HL-60/S4 treated with phorbol 12-myristate 13-acetate at 8.2 ng/mL for 4 days and 3 days (cell line): ENCODE results near the gene DCAF5.

Experiments used
- in situ Hi-C: fragments of 300-500 bp; cut with MboI; formaldehyde crosslinking; loops from 2 replicates; pipeline ENCODE4 v1.15.0; 2022; ENCODE audit warnings: low sequenced_read_pairs

The DCAF5 gene

DNA sequence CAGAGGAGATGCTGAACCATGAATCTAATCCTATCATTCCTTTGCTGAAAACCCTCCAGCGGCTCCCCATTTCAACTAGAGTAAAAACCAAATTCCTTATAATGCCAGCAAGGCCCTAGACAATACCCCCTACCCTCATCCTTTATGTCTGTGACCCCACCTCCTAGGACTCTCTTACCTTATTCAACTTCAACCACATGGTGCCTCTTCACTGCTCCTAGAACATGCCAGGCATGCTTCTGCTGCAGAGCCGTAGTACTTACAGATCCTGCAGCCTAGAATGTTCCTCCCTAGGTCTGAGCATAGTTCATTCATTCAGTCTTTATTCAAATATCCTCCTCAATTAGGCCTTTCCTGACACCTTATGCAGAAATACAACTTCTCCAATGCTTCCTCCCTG is 54.9 kb downstream of the DCAF5 start:
- in situ Hi-C loops, result loop anchor here (25.0 kb wide), 1 partner anchor 186 kb away; no protein-coding TSS in a partner anchor

DNA sequence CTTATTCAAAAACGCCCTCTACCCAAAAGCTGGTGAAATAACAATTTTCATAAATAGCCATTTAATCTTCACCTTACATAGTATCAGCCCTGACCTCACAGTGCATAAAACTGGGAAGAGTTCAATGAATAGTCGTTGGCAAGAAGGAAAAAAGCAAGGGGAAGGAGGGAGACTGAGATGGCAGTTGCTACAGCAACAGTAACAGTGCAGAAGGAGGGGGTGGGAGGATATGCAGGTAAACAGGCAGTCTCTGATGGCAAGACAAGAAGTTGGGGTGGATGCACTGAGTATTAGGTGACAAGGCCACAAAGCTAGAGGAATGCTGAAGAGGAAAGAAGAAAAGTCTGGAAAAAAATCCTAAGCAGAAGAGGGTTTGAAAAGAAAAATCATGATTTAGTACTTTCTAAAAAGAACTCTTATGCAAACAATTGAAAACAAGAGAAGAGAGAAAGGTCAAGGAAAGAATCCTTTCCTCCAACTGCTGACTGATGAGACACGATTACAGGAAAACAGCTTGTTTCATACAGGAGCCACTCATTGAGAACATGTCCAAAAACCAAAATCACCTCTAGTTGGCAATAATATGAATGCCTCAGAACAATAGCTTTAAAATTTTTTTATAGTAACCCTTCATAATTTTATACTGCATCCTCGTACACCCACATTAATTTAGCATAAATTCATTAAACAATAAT is 56.0 kb downstream of the DCAF5 start:
- in situ Hi-C loops, result loop anchor here (25.0 kb wide), 1 partner anchor 185 kb away; no protein-coding TSS in a partner anchor

DNA sequence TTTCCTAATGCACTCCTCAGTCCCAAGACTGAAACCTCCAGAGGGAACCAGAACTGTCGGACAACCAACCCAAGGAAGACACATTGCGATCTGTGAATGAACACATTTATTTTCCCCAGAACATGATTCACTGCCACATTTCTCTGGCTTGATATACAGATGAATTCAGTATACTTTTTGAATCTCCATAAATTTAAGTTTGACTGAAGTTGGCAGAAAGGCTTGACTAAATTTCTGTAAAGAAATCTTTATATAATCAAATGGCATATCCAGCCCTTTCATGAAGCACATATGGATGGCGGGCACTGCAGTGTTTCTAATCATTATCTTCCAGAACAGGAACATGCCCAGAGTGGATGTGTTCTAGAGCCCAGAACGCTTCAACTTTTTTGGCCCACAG is 56.7 kb downstream of the DCAF5 start:
- in situ Hi-C loops, result loop anchor here (25.0 kb wide), 1 partner anchor 184 kb away; no protein-coding TSS in a partner anchor

DNA sequence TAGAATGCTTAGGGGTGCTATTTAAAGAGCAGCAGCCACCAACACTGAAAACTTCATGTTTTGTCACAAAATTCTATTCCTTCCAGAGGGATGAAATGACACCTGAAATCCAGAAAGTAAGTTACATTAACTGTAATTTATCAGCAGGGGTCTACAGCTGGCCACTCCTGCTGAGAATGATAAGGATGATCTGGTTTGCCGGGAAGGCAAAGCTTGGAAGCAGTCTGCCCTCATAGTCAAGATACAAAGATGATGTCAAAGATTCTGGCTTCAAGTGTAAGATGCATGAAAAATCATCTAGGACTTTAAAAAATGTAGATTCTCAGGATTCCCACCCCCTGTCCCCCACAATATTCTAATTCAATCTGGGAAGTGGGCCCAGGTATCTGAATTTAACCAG is 58.4 kb downstream of the DCAF5 start:
- in situ Hi-C loops, result loop anchor here (25.0 kb wide), 1 partner anchor 182 kb away; no protein-coding TSS in a partner anchor

DNA sequence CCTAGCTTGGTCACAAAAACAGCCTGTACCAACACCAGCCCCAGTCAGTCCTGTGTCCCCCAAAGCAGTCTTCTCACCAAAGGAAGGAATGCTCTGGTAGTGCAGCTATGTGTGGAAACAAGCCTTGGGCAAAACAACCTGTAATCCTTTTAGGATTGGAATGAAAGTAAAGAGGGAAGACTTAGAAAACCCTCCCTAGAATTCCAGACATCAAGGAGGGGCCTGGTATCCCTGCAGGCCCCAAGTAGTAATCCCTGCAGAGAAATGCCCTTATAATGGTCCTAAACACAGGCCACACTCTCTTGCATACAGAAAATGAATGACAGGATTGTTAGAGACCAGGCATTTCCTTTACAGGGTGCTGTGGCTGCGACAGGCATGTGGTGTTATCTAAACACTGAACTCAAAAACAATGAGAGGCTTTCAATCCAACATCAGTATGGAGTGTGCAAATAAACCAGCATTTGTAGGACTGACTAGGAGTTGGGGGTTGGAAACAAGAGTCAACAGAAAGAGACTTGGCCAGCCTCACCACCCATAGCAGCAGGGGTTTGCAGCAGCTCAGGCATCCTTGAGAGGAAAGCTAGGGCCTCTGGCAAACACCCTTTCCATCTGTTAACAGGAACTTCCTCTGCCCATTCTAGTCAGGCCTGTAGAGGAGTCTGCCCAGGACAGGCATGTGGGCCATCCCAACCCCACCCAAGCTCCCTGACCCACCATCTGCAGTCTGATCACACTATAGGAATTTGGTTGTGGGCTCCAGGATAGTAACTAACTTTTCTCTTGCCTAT is 59.1 kb downstream of the DCAF5 start:
- in situ Hi-C loops, result loop anchor here (25.0 kb wide), 1 partner anchor 182 kb away; no protein-coding TSS in a partner anchor

DNA sequence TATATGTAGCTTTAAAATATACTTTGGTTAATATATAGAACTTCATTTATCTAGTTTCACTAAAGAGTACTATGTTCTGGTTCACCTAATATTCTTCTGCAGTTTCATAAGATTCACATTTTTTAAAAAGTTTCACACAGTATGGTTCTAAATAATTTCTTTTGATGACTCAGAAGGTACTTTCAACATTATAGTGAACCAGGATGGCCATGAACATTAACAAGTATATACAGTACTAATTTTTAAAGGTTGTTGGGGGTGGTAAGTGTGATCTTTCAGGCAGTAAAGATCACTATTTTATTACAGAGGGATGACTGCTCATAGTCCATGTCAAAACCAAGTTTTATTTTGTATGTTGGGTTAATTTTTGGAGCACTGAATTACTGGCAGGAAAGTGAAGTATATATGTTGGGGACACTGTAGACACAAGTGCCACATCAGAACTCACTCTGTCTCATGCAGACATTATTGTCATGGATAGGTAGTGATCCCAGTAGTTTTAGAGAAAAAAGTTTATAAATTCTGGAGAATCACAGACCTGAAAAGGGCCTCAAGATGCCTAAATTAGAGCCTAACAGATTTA is 60.0 kb downstream of the DCAF5 start:
- in situ Hi-C loops, result loop anchor here (25.0 kb wide), 1 partner anchor 181 kb away; no protein-coding TSS in a partner anchor

DNA sequence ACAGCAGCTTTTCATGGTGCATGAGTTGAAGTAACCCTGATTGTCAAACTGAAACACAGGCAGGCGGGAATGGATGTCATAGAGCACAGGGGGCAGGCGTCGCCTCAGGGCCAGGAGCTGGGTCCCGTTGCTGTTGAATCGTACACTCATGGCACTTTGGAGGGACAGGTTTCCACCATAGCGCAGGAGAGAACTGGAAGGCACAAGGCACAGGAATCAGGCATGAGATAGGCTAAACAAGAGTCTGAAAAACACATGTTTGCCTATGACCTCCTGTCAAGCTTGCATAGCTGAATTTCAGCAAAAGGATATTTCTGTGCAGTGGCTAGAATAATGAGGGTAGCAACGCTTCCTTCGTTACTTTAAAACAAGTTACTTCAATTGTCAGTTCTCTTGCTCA is 61.2 kb downstream of the DCAF5 start:
- in situ Hi-C loops, result loop anchor here (25.0 kb wide), 1 partner anchor 179 kb away; no protein-coding TSS in a partner anchor

DNA sequence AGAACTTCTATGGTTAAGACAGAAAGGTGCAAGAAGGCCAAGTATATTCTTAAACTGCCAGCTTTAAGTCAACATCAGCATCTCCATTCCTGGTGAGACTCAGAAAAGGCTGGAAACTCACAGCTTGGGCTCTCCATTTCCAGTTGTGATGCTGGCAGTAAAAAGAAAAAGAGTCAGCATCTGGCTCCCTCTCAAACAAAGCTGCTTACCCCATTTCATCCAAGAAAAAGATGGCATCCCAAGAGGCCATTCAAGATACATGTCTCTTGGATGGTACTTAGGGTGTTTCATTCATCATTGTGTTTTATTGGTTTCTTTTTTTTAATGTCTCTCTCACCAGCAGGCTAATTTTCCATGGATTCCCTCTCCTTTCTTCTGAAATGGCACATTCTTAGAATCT is 61.9 kb downstream of the DCAF5 start:
- in situ Hi-C loops, result loop anchor here (25.0 kb wide), 1 partner anchor 179 kb away; no protein-coding TSS in a partner anchor

DNA sequence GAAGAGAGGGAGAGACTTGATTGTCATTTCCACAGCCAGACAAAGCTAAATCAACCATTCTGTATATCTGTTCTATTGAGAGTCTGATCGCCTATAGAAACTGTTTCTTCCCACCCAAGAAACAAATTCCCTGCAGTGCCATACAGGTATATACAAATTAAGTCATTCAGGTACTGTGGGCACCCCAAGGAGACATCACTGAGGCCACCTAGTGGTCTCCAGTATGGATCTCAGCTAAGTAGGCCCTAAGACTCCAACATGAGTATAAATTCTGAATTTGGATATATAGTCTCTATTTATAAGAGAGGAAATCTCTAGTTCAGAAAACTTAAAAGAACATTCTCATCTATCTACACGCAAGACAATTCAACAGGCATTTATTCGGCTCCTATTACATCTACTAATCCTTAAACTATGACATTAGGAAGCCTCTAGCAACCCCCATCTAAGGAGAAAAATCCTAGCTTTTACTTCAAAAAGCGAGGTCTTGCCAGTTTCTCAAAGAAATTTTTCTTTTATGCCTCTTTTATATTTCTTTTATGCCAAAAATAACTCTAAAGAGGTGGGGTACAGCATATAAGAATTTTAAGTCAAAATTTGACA is 62.6 kb downstream of the DCAF5 start:
- in situ Hi-C loops, result loop anchor here (25.0 kb wide), 1 partner anchor 178 kb away; no protein-coding TSS in a partner anchor

DNA sequence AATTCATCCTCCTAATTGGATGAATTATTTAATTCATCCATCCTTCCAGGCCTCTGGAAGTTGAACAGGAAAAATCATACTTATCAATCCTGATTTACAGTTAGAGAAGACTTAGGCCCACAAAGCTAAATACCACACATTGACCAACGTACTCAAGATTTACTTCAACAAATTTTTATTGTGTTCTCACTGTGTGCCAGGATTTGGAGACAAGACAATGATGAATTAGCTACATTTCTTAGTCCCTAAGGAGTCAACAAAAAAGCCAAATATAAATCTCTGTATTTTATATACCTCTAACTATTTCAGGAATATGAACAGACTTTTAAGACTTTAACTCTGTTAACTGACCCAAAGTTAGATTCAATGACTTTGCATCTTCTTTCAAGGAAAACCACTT is 63.9 kb downstream of the DCAF5 start:
- in situ Hi-C loops, result loop anchor here (25.0 kb wide), 1 partner anchor 177 kb away; no protein-coding TSS in a partner anchor

DNA sequence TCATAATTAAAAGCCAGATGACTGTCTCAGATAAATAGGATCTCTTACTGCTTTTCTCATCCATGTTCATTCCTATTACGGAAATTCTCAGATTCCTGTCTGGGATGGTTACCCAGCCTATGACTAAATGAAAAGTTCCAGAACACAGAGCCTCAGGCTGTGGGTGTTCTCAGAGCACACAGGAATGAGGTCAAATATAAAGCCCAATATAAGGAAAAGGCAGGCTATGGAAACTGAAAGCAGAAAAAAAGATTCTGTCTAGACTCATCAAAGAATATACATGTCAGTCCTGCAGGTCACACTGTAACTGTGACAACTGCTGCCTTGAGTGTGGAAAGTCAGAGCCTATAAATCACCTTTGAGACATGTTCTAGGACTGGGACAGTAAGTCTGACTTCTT is 64.3 kb downstream of the DCAF5 start:
- in situ Hi-C loops, result loop anchor here (25.0 kb wide), 1 partner anchor 176 kb away; no protein-coding TSS in a partner anchor

DNA sequence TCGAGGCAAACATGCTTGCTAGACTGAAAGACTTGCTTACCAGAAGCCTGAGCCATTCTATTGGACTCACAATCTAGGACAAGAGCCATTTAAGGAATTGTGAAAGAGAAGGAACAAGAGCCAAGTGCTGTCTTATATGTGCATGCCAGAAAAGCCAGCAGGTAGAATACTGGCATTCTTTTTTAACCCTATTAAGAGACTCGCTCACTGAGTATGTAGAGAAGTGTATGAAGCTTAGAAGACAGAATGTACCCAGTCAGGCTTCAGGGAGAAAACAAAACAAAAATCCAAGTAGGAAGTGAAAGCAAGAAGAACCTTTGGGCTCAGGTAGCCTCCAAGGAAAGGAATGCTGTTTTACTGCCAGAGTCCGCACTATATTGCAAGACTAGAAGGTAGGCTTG is 65.9 kb downstream of the DCAF5 start:
- in situ Hi-C loops, result loop anchor here (25.0 kb wide), 1 partner anchor 175 kb away; no protein-coding TSS in a partner anchor

DNA sequence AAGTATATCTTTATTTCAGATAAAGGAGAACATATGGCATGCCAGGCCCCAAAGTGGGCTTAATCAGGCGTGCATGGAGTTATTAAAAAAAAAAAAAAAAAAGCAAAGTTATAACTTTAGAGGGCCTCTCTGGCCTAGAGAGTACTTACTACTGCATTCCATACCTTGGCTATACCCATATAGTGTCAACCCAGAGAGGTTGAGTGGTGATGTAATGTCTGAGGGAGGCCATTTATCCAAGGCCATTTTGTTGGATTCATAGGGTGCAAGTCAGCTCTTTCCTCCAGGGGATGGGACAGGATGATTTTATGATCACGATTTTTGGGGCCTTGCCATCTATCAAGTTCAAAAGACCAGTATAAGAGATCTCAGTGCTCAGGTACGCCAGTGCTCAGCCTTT is 66.4 kb downstream of the DCAF5 start:
- in situ Hi-C loops, result loop anchor here (25.0 kb wide), 1 partner anchor 174 kb away; no protein-coding TSS in a partner anchor

DNA sequence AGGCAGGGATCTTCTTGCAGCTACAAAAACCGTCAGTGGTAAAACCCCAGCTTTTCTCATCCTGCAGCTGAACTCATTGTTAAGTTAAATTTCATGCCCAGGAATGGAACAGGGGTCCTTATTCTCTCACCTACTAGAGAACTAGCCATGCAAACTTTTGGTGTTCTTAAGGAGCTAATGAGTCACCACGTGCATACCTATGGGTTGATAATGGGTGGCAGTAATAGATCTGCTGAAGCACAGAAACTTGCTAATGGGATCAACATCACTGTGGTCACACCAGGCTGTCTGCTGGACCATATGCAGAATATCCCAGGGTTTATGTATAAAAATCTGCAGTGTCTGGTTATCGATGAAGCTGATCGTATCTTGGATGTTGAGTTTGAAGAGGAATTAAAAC is 68.9 kb downstream of the DCAF5 start:
- in situ Hi-C loops, result loop anchor here (25.0 kb wide), 1 partner anchor 172 kb away; no protein-coding TSS in a partner anchor

DNA sequence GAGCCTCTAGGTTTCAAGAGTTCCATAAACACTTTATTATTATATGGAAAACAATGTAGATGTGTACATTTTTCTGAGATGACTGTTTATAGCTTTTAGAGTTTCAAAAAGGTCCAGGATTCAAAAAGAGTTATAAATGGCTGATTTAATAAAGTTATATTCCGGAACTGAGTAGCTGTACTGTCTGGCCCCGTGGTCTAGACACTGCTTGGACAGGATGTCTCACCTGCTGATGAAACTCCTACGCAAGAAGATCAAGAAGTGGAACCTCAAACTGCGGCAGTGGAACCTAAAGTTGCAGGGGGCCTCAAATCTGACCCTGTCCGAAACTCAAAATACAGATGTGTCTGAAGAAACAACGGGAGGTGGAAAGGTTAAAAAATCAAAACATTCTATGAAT is 69.7 kb downstream of the DCAF5 start:
- in situ Hi-C loops, result loop anchor here (25.0 kb wide), 1 partner anchor 171 kb away; no protein-coding TSS in a partner anchor

DNA sequence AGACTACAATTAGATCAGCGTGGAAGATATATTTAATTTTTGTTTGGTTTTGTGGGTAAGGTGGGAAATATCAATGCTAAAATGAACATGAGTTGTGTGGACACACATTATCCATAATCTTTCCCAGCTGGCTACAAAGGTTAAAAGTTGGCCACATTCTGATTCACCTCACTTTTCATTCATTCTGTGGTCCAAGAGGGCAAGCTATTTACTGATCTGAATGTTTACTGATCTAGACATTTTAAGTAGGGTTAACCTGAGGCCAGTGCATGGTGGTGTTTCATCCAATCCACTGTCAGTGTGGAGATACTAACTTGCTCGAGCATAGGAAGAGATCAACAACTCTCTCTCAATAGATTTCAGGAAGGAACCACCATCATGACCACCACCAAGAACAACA is 71.6 kb downstream of the DCAF5 start:
- in situ Hi-C loops, result loop anchor here (25.0 kb wide), 1 partner anchor 169 kb away; no protein-coding TSS in a partner anchor

DNA sequence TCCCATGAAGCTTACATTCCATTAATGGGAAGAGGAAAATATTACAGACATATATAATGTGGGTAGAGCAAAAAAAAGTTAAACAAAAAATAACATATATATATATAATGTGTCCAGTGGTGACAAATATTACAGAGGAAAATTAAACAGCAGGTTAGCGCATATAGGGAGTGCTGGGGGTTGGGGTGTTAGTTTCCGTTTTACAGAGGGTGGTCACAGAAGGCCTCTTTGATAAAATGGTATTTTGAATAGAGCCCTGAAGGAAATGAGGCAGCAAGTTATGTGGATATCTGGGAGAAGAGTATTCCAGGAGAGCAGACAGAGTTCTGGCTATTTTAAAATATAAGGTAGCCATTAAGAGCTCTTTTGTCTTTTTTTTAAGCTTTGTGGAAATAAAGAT is 73.2 kb downstream of the DCAF5 start:
- in situ Hi-C loops, result loop anchor here (25.0 kb wide), 1 partner anchor 167 kb away; no protein-coding TSS in a partner anchor

DNA sequence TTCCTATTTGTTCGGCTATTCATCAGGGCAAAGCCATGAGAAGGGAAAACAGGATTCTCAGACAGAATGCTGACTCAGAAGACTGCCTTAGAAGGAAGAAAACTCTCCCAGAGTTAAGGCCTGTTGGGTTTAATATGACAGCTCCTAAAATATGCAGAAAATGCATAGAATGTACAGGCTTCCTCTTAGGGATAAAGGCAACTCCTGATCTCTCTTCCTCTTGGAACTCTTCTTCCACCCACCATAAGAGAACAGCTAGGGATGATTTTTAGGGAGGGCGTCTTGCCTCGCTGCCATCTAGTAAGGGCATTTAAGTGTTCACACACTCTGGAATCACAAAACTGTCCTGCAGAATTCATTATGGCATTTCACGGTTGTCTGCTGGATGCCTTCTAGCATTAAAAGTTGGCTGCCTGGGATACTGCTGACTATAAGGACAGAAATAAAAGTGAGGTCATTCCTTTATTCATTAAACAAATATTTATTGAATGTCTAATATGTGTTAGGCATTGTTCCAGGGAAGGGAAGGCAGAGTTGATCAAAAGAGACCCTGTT is 73.7 kb downstream of the DCAF5 start:
- in situ Hi-C loops, result loop anchor here (25.0 kb wide), 1 partner anchor 167 kb away; no protein-coding TSS in a partner anchor

DNA sequence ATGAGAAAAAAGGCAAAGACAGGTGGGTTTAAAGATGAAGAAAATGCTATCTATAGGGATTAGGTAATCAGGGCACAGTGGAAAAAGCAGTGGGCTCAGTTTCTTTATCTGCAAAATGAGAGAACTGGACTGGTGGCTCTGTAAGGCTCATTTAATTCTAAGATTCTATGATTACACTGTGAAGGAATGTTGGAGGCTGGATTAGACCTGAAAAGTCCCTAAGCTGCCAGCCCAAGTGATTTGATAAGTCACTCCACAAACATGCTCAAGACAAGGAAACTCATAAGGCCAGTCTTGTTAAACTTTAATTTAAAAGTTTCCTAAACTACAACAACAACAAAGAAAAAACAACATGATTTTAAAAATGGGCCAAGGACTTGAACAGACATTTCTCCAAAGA is 75.1 kb downstream of the DCAF5 start:
- in situ Hi-C loops, result loop anchor here (25.0 kb wide), 1 partner anchor 166 kb away; no protein-coding TSS in a partner anchor

DNA sequence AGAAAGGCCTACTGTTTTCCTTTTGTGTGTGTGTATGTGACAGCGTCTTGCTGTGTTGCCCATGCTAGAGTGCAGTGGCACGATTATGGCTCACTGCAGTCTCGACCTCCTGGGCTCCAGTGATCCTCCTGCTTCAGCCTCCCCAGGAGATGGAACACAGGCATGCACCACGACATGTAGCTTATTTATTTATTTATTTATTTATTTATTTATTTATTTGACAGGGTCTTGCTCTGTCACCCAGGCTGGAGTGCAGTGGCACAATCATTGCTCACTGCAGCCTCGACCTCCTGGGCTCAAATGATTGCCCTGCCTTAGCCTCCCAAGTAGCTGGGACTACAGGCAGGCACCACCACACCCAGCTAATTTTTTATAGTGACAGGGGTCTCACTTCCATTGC is 75.7 kb downstream of the DCAF5 start:
- in situ Hi-C loops, result loop anchor here (25.0 kb wide), 1 partner anchor 165 kb away; no protein-coding TSS in a partner anchor
